ENCODE measurements around the gene TAF11.
"Not testable (repeated sequence)": the region's sequence is repeated elsewhere in the genome, so short reads cannot be mapped to it uniquely, and the experiment has no call there.

The TAF11 gene

GRCh38 chr6:34904990-34905613 is 17.3 kb upstream of the TAF11 start:
- DNase-seq: no peak

GRCh38 chr6:34901930-34902329 is 14.1 kb upstream of the TAF11 start:
- DNase-seq: no peak

DNA sequence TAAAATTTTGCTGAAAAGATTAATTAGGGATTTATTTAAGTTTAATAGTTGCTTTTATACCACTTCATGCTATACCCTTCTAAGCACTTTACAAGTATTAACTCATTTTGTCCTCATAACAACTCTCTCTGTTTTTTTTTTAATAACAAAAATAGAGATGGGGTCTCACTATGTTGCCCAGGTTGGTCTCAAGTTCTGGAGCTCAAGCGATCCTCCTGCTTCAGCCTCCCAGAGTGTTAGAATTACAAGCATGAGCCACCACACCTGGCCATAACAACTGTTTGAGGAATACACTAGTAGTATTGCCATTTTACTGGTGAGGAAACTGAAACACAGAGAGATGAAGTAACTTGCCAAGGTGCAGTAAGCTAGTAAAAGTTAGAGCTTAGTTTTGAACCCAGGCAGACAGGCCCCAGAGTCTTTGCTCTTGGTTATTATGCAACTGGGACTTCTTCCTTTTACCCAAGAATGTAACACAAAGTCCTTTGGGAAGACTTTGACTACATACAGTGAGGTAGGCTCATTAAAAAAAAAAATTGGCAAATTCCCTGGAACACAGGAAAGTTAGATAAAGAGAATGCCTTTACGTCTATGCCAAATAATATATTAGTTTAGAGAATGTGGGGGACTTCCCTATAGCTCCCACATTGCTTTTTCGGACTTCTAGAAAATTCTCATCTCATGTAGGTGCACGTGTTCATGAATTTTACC is 12.6 kb upstream of the TAF11 start:
- no peak for DNase-seq

DNA sequence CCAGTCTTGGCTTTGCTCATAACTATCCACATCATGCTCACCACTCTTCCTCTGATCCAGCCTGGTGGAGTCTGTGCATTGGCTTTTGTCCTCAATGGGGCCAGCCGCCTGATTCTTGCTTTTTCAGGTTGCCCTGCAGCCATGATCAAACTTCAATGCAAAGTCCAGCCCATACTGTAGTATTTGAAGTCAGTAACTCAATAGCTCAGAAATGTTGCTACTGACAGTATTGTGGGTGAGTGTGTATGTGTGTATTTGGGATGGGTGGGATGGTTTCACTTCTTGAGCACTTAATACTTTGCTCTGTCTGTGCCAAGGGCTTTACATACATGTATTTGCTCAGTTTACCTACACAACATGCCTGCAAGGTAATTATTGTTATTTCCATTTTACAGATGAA is 11.9 kb upstream of the TAF11 start:
- DNase-seq: not testable (repeated sequence)

DNA sequence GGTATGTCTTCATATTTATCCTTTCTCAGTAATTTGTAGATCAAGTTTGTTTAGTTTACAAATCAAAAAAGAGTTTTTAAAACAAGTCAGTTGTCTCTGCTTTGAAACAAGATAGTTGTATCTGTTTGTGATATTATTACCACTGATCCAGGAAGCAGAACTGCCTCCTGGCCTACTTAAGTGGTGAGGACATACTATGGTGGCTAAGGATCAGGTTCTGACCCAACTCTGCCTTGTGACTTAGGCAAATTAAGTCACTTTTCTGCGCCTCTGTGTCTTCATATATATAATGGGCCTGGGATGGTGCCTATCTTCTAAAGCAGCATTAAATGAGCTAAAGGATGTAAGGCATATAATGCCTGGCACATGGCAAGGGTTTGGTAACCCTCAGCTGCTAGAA is 9.9 kb upstream of the TAF11 start:
- DNase-seq: no peak

DNA sequence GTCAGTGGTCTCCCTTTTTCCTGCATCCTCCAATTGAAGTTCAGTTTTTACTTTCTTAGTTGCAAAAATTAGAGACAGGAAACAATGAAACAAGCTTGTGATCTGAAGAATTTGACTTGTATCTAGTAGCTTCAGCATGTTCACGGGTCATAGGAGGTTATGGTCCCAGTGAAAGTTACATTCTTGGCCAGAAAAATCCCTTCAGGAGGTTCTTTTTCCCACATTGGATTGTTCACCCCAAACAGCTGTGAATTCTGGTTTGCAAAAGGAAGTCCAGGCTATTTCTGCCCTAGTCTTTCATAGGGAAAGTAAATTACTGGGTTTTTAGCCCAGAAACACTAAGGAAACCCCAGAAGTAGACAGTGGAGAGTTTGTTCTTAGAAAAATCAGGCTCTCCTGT is 9.3 kb upstream of the TAF11 start:
- no peak for DNase-seq

DNA sequence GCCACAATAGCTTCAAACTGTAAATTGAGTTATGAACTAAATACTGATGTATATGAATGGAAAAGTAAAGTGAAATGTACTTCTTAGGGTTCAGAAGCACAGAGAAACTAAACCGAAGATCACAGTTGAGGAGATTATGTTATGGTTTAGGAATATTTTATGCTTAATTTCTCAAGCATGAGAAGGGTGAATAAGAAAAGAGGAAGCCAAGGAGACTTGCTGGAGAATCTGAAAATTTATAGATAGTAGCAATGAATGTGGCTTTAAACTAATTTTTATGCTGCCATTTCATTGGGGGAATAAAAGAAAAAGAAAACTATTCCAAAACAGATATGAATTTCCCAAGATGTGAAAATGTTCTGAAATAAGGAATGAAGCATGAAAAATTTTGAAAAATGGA is 6.9 kb upstream of the TAF11 start:
- DNase-seq: no peak

GRCh38 chr6:34891296-34891695 is 3.5 kb upstream of the TAF11 start:
- no peak for DNase-seq

- DNase-seq: no peak
These were observed 2.7 kb upstream of the TAF11 start for GRCh38 chr6:34890533-34890925.

- peak; percentile 91 for DNase-seq
These were observed 1.2 kb upstream of the TAF11 start, which contains the start of gene ANKS1A for GRCh38 chr6:34888874-34889555. Gene ANKS1A (plus strand): TSS chr6:34889255. CDS start chr6:34889403, 148 bp downstream.

- DNase-seq: no peak
These were observed 643 bp upstream of the TAF11 start for GRCh38 chr6:34888514-34888856.

DNA sequence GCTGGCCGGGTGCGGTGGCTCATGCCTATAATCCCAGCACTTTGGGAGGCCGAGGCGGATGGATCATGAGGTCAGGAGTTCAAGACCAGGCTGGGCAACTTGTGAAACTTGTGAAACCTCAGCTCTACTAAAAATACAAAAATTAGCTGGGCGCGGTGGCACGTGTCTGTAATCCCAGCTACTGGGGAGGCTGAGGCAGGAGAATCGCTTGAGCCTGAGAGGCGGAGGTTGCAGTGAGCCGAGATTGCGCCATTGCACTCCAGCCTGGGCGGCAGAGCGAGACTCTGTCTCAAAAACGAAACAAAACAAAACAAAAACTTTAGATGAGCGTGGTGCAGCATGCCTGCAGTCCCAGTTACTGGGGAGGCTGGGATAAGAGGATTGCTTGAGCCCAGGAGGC is 2.0 kb downstream of the TAF11 start:
- not testable (repeated sequence) for DNase-seq

- DNase-seq: no peak
These were observed 2.8 kb downstream of the TAF11 start for GRCh38 chr6:34884996-34885395.

DNA sequence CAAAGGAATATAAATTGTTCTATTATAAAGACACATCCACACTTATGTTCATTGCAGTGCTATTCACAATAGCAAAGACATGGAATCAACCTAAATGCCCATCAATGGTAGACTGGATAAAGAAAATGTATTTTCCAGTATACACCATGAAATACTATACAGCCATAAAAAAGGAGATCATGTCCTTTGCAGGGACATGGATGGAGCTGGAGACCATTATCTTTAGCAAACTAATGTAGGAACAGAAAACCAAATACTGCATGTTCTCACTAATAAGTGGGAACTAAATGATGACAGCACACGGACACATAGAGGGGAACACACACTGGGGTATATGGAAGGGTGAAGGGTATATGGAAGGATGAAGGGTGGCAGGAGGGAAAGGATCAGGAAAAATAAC is 3.8 kb downstream of the TAF11 start:
- not testable (repeated sequence) for DNase-seq

- no peak for DNase-seq
These were observed 9.9 kb downstream of the TAF11 start for GRCh38 chr6:34877869-34878485.

GRCh38 chr6:34877259-34877658 is 10.6 kb downstream of the TAF11 start:
- DNase-seq: no peak

GRCh38 chr6:34876472-34876871 is 11.4 kb downstream of the TAF11 start:
- DNase-seq: no peak

DNA sequence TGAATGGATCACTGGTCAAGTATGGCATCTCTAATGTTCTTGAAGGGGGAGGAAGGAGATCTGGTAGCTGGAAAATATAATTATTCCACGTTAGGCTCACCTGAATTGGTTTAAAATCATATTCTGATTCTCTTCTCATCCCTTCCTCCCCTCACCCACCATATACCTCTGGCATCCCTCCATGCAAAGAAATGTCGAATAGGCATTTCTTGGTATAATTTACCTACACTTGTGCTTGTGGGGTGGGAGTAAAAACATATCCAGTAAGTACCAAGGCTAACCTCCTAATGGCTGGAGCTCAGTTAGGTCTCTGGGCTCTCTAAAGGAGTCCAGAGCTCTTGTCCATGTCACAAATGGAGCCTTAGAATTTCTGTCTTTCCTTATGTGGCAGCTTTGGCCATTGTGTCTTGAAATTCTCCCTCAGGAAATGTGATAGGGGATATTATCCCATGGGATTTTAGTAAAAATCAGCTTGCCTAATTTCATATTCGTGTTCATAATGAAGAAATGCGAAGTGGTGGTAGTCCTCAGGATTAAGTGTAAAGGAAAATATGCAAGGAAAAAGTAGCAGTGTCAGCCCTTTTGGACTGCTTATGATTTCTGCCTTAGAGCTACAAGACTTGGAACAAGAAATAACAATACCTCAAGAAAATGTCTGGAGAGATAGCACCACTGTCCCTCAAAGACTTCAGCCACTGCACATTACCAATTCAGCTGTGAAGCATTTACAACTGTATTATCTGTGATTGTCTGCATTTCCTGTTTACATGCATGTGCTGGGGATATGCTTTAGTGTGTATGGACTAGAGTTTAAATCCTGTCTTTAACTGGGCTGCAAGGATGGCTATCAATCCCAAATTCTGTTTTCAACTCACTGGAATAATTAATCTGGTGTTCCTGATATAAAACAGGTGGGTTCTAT is 12.3 kb downstream of the TAF11 start:
- no peak for DNase-seq

GRCh38 chr6:34872332-34872731 is 15.5 kb downstream of the TAF11 start:
- DNase-seq: no peak

GRCh38 chr6:34871853-34872252 is 16.0 kb downstream of the TAF11 start:
- DNase-seq: no peak

- no peak for DNase-seq
These were observed 20.4 kb downstream of the TAF11 start for GRCh38 chr6:34867484-34867883.

- DNase-seq: no peak
These were observed 21.3 kb downstream of the TAF11 start for GRCh38 chr6:34866509-34866908.

DNA sequence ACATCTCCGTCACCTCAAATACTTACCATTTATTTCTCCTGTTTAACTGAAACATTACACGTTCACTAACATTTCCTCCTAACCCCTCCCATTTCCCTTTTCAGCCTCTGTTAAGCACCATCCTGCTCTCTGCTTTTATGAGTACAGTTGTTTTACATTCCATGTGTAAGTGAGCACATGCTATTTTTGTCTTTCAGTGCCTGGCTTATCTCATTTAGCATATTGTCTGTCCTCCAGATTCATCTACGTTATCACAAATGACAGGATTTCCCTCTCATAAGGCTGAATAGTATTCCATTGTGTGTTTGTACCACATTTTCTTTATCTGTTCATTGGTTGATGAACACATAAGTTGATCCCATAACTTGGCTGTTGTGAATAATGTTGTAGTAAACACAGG is 22.7 kb downstream of the TAF11 start:
- no peak for DNase-seq
